Hepatocyte (in vitro differentiated cells): ENCODE results near the gene GAL3ST2.

Experiments used
- CTCF ChIP-seq: fragments of 200-600 bp; sonication (generic); IDR thresholded peaks from 2 replicates; pipeline ENCODE4 v1.5.1; 2016; ENCODE audit warnings: antibody characterized with exemption, mild to moderate bottlenecking; ENCODE audit not compliant: poor library complexity
- EZH2 ChIP-seq: fragments of 200-600 bp; sonication (generic); IDR thresholded peaks from 2 replicates; pipeline ENCODE4 v1.6.1; 2016; ENCODE audit warnings: antibody characterized with exemption, mild to moderate bottlenecking, borderline replicate concordance
- EZH2phosphoT487 ChIP-seq: fragments of 200-600 bp; sonication (generic); IDR thresholded peaks from one replicate; pipeline ENCODE4 v1.6.1; 2018; ENCODE audit warnings: antibody characterized with exemption, mild to moderate bottlenecking, low read depth, moderate library complexity; ENCODE audit not compliant: unreplicated experiment, severe bottlenecking

- TF ChIP-seq CTCF: no peak
- no peak for TF ChIP-seq EZH2
- no peak for TF ChIP-seq EZH2phosphoT487
Observed at GRCh38 chr2:241733391-241734207, 43.0 kb upstream of the GAL3ST2 start.
